Measurements from ENCODE around the gene ZNF800. TPM values are rescaled to one million over a fixed set of nuclear protein-coding genes. Genes with fewer than 3 reads are reported as not detected.

The ZNF800 gene
- total and polyA plus RNA-seq, 2 of the 8 experiments (the other 6 are each of a cell fraction or from before 2014, with no cell fraction given): 1.0 to 6.5 TPM

- TF ChIP-seq JUN (IDR thresholded peaks at IDR 0.05; ENCODE audit: low read depth, low read length) (no peak), SIRT6 (IDR thresholded peaks at IDR 0.05; ENCODE audit: low read length) (no peak)
Measured at GRCh38 chr7:127411176-127411575, 18.7 kb upstream of the ZNF800 start (continued).
